ENCODE data around the gene CARMIL3.

CARMIL3 gene

GRCh38 chr14:24064091-24064795 lies 12.4 kb downstream of the CARMIL3 start:
- DNase-seq = no peak

- no peak for DNase-seq
These were observed 13.0 kb downstream of the CARMIL3 start for GRCh38 chr14:24064856-24065255.

- no peak for DNase-seq
These were observed 13.6 kb downstream of the CARMIL3 start for GRCh38 chr14:24065408-24065807.

GRCh38 chr14:24066496-24067132 lies 14.8 kb downstream of the CARMIL3 start:
- DNase-seq = no peak

GRCh38 chr14:24067133-24068082 lies 15.6 kb downstream of the CARMIL3 start:
- no peak for DNase-seq

DNA sequence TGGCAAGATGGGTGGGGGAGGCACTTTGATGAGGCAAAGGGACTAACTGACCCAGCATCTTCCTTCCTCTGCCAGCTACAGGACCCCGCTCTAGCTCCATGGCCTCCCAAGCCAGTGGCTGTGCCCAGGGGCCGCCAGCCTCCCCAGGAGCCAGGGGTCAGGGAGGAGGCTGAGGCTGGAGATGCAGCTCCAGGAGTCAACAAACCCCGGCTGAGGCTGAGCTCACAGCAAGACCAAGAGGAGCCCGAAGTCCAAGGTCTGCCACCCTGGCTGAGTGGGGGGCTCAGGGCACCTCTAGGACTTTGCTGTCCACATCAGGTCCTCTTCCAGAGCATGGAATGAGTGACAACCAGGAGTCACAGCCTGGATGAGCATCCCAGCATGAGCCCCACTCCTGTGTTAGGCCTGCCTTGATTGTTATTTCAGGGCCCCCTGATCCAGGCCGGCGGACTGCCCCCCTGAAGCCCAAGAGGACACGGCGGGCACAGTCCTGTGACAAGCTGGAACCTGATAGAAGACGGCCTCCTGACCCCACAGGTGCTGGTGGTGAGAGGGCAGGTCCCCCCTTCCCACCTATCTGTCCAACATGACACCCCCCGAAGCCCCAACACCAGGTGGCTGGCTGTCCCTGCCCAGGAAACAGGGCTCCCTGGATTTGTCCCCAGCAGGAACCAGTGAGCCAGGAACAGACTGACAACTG lies 17.1 kb downstream of the CARMIL3 start:
- no peak for DNase-seq

DNA sequence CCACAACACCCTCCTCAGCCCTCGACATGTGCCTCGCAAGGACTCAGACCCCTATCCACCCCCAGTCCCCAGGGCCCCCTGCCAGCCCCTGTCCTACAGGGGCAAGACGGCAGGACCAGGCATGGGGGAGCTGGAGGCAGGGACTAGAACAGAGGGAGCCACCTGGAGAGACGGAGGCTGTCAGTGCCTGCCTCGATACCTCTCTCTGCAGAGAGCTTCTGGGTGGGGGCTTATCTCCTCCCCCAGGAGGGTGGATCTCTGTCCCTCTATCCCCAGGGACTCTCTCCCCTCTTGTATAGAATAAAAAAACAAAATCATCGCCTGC lies 17.6 kb downstream of the CARMIL3 start:
- no peak for DNase-seq

DNA sequence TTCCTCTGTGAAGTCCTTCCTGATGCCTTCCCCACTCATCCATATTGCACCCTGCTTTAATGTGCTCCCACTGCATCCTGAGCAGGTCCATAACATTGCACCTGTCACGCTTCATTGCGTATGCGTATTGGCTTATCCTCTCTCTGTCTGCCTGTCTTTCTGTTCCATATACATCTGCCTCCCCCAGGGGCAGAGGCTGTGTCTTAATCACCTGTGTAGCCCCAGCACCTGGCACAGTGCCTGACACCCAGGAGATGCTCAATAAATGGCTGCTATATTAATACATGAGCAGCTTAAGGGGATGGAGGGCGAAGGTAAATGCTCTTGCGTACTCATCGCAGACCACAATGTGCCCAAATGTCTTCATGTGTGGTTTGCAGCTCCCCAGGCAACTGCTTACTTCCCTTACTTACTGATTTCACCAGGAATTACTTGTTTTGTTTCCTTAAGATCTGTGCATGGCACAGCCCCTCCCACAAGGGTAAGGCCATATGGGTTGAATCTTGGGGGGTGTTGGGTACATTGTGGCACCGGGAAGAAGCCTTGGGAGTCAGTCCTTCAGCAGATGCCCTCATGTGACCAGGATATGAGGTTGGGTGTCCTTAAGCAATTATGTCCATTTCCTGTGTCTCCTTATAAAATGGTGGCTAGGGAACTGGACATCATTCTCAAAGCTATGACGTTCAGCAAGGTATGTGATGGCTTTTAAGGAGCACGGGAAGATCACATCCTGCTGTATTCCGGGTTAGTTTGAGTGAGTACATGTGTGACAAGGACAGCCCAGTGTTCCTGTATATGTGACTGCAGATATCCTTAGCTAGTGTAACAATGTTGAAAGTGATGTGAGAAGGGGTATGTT lies 18.7 kb downstream of the CARMIL3 start:
- peak; percentile 15 for DNase-seq

DNA sequence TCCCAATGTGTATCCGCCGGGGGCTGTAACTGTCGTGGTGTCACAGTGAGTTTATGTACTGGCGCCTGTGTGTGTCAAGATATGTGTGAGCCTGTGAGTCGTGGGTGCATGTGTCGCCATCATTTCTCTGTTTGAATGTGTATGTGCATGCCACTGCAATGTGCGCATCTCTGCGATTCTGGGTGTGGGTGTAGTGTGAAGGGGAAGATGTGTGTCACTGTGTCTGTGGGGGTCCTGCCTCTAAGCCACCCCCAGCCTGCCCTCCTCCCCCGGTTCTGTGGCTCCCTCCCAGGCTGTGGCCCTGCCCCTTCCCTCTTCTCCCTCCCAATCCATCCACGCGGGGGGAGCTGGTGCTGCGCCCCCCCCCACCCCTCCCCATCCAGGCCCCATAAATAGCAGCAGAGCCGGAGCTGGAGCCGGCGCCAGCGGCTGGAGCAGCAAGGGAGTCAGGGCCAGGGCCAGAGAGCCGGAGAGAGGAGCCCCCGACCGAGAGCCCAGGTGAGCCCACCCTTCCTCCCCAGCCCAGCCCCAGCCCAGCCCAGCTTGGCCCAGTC lies 19.4 kb downstream of the CARMIL3 start, which contains the start of gene CPNE6:
Gene CPNE6 (plus strand): TSS at position 419 of the 554 bp plus-strand sequence. CDS start 1,375 bp downstream, outside the sequence.
- DNase-seq = no peak

GRCh38 chr14:24071836-24072430 lies 20.1 kb downstream of the CARMIL3 start:
- no peak for DNase-seq

GRCh38 chr14:24072436-24072835 lies 20.6 kb downstream of the CARMIL3 start:
- DNase-seq = no peak

DNA sequence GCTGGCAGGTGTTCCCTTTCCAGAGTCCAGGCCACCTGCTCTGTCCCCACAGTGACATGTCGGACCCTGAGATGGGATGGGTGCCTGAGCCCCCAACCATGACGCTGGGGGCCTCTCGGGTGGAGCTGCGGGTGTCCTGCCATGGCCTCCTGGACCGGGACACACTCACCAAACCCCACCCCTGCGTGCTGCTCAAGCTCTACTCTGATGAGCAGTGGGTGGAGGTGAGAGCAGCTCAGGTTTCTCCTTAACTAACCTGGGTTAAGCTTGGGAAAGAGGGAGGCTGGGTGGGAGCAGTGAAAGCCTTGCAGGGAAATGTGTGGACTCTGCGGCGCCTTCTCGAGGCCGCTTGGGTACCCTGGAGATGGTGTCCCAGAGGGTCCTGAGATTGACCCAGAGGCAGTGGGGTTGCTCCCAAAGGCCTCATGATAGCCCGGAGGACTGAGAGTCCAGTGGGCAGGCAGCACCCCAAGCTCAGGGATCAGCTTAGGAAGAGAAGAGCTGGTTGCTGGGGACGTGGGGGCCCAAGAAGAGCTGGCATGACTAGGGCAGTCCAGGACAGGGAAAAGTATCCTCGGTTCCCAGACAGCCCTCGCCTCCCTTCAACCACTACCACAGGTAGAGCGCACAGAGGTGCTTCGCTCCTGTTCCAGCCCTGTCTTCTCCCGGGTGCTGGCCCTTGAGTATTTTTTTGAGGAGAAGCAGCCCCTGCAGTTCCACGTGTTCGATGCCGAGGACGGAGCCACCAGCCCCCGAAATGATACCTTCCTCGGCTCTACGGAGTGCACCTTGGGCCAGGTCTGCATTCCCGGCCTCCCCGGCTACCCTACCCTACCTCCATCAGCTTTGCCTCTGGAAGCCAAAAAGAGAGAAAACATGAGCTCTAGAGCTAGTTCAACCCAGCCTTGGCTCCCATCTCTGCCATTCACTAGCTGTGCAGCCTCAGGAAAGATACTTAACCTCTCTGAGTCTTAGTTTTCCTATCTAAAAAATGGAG lies 21.4 kb downstream of the CARMIL3 start:
- no peak for DNase-seq

DNA sequence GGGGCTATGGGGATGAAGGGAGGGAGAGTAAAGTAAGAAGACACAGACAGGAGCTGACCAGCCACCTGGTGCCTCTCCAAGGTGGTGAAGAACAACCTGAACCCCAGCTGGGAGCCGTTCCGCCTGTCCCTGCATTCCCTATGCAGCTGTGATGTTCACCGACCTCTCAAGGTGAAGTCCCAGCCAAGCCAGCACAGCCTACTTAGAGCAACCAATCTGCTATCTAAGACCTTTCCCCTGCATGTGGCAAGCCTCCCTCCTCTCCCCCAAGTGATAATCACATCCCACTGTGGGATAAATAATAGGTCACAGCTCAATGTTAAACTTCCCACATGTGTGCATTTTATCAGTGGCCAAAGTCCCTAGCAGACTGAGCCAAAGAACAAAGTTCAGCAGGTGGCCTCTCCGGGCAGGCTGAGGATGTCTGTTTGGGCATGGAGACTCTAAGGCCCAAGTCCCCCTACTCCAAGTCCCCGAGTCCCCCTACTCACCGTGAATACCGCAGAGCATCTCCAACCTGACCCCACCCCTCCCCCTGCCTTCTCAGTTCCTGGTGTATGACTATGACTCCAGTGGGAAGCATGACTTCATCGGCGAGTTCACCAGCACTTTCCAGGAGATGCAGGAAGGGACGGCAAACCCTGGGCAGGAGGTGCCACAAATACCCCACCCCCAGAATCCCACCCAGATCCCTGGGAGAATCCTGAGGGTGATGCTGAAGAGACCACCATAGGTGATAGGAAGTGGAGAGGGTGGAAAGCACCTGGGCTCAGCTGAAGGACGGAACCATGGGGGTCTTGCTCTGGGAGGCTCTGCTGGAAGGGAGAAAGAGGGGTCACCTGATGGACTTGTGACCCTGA lies 23.0 kb downstream of the CARMIL3 start:
- DNase-seq = no peak

DNA sequence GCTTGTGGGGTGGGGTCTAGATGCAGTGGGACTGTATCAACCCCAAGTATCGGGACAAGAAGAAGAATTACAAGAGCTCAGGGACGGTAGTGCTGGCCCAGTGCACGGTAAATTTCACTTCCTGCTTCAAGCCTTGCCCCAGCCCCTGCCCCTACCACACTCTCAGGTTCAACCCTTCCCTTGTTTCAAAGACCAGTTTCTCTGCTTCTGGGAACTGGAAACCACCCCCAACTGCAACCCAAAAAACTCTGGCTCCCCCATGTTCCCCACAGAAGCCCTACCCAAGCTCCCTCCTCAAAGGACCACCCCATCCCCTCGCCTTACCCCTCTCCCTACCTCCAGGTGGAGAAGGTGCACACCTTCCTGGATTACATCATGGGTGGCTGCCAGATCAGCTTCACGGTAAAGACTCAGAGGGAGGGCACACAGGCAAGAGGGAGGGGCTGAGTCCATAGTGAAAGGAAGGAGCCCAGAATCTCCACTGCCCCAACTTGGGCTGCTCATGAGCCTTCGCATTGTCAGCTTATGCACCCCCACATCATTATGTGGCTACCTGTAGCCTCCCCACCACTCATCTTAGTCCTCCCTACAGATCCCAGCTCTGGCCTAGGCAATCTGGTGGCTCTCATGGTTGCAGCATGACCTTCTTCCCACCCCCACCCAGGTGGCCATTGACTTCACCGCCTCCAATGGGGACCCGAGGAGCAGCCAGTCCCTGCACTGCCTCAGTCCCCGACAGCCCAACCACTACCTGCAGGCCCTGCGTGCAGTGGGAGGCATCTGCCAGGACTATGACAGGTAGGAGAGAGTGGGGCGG lies 23.9 kb downstream of the CARMIL3 start:
- no peak for DNase-seq

DNA sequence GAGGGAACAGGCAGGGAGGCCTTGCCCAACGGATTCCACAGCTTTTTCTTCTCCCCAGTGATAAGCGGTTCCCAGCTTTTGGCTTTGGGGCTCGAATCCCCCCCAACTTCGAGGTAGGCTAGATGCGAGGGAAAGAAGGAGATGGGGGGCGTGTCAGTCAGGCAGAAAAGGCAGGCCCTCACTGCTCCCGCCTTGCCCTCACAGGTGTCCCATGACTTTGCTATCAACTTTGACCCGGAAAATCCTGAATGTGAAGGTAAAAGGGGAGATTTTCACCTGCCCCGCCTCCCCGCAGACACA lies 24.4 kb downstream of the CARMIL3 start:
- DNase-seq = no peak

DNA sequence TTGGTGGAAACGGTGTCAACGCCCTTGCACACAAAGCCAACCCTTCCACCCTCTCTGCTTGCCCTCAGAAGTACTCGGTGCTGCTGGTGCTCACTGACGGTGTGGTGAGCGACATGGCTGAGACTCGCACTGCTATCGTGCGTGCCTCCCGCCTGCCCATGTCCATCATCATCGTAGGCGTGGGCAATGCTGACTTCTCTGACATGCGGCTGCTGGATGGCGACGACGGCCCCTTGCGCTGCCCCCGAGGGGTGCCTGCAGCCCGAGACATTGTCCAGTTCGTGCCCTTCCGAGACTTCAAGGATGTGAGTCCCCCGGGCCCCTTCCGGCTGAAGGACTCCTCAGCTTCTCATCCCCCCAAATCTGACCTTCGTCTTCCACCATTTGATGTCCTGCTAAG lies 25.3 kb downstream of the CARMIL3 start:
- no peak for DNase-seq

- no peak for DNase-seq
These were observed 26.3 kb downstream of the CARMIL3 start for GRCh38 chr14:24078146-24078545.

GRCh38 chr14:24079491-24080141 lies 27.8 kb downstream of the CARMIL3 start:
- DNase-seq = no peak

Measured in NCI-H1105 treated with DMSO at 0.1 percent for 48 hours (cell line).